SH-SY5Y (cell line): ENCODE measurements around the gene CSE1L.

Experiments used
- GATA2 ChIP-seq: IDR thresholded peaks from 2 replicates; pipeline ENCODE4 v1.6.1; 2011; ENCODE audit warnings: mild to moderate bottlenecking, low read depth, low read length
- GATA3 ChIP-seq: IDR thresholded peaks from 2 replicates; pipeline ENCODE4 v1.6.1; 2011; ENCODE audit warnings: low read depth, mild to moderate bottlenecking, low read length, moderate library complexity

DNA sequence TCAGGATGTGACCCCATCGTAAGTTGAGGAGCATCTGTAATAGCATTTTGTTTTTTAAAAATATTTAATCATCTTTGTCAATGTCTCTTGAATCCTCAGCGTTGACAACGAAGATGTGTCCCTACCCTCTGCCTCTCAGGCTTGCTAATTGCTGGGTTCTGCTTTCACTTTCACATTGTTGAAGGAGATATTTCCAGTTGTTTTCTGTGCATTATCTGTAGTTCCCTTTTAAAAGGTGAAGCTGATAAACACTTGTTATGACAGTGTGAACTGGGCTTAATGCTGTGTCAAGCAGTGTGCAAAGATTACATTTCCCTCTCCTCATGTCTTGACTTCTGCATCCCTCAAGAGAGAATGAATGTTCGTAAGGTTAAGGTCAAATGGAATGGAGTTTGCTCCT, 54.9 kb downstream of the CSE1L start:
- TF ChIP-seq GATA2 (no peak), GATA3 (no peak)
